Kidney capillary endothelial cell (primary cell): Measurements from ENCODE around the gene DTX1.

Experiments used
- DNase-seq: peaks from one replicate; pipeline ENCODE4 v3.0.0-alpha.2; 2018; ENCODE audit warnings: low spot score

The DTX1 gene

DNA sequence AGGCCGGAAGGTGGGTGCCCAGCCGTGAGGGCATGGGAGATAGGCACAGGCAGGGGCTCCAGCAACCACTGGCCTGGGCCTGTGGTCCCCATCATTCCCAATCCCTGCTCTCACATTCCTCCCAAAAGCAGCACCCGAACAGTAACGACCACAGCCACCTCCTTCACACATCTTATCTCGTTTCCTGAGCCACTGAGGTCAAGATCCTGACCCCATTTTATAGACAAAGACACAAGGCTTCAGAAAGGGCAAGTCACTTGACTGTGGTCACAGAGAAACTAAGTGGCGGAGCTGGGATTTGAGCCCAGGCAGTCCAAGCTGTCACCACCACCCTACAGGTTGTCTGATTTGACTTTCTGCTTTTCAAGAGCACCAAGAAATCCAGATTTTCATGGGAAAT is 38.9 kb downstream of the DTX1 start:
- no peak for DNase-seq

DNA sequence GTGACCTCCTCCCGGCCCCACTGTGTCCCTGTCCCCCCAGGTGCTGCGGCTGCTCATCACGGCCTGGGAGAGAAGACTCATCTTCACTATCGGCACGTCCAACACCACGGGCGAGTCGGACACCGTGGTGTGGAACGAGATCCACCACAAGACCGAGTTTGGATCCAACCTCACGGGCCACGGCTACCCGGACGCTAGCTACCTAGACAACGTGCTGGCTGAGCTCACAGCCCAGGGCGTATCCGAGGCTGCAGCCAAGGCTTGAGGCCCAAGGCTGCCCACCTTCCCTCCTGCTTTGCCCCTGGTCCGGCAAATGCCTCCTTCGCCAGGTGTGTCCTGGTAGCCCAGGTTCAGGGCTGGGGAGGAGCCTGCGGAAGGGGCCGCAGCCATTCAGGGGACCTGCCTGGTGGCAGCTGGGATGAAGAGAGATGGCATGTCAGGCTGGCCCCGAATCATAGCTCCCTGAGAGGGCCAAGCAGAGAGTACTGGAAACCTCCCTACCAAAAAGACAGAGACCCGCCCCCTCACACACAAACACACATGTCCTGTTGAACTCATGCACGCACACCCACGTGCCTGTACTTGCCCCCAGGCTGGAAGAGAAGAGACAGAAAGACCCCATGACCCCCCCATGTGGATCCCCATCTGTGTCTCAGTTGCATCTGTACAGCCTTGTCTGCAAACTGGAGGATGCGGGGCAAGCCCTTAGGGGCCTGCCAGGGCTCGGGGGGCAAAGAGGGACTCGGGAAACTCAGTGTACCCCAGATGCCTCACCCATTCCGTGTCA is 40.3 kb downstream of the DTX1 start:
- no peak for DNase-seq

DNA sequence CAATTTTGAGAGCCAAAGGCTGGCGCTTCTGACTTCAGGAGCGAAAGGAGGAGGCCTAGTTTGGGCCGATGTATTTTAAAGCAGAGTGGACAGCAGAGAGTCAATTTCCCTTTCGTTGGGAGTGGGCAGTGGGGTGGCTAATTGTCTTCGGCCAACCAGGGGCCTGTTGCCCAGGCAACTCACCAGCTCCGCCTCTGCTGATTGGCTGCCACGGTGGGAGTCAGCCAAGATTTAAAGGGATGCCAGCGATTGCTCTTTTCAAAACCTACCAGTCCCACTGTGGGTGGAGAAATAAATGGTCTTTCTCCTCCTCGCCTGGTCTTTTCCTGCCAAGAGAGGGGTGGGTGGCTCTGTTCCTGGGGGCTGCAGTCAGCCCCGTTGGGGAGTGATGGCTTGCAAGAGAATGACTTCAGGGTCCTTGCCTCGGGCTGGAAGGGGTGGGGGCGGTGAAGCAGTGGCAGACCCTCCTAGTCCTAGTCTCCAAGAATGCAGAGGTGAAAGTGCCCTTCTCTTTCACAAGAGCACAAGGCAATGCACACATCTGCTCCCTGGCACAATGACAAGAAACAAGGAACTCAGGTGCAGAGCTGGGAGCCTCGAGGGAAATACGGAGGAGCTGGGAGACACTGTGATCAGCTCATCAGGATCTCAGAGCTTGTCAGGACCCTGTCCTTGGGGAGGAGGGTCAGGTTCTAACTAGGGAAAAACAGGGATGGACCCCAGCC is 41.3 kb downstream of the DTX1 start:
- DNase-seq = no peak

DNA sequence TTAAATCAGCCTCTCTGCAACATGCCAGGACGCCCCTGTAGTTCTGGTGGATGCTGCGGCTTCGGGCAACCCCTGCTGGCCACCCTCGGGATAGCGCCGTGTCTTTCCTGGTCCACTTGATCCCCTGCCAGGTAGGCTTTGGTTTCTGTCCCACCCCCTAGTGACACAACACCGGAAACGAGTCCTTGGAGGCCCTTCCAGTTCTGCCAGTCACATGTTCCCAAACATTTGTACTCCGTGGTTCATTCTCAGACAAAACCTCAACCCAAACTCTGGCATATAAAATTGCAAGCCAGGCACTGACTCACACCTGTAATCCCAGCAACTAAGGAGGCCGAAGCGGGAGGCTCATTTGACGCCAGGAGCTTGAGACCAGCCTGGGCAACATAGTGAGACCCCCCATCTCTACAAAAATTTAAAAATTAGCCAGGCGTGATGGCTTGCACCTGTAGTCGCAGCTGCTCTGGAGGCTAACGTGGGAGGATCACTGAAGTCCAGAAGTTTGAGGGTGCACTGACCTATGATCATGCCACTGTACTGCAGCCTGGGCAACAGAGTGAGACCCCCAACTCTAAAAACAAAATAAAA is 42.0 kb downstream of the DTX1 start:
- peak; percentile 38 for DNase-seq

DNA sequence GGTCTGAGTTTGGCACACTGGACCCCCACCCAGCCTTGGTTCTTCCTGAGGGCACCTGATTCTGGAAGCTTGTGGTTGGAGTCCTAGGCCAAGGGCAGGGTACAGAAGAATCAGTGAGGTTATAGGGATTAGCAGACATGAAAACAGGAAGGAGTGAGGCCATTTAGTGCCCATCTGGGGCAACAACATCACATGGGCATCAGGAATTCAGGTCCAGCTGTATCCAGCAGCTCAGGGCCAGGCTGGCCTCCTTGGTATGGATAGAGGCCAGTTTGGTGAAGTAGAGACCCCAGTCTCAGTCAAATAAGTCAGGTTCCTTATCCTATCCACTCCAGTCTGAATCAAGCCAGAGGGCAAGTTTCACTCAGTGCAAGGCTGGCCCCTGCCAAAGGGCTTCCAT is 42.8 kb downstream of the DTX1 start:
- no peak for DNase-seq

DNA sequence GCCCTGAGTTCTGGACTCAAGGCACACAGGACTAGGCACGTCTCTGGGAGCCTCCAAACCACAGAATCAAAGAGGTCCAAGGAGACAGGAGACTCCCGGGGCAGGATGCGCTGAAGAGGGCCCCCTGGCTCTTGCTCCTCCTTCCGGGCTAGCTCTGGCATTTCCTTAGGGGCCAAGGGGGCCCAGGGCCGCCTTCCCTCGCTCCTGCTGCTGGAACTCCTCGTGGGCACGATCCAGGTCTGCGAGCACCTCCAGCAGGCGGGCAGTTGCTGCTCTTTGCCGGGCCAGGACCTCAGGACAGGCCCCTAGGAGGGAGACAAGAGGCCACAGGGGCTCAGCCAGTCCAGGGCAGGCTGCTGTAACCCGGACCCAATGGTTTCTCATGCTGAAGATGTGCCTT is 43.2 kb downstream of the DTX1 start:
- DNase-seq = no peak

DNA sequence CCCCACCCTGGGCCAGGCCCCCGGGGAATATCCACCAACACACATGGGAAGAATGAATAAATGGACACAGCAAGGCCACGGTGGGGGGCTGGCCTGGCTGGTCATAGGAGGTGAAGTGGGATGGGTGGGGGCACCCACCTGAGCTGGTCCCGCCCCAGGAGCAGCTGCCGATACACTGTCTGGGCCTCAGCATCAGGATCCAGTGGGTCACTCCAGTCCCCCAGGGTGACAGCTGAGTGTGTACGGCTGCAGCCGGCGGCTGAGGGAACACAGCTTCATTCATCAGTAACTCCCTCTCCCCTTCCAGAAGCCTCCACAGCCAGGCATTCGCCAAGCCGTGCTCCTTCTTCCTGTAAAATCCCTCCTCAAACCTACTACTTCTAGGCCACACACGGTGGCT is 45.2 kb downstream of the DTX1 start:
- no peak for DNase-seq

DNA sequence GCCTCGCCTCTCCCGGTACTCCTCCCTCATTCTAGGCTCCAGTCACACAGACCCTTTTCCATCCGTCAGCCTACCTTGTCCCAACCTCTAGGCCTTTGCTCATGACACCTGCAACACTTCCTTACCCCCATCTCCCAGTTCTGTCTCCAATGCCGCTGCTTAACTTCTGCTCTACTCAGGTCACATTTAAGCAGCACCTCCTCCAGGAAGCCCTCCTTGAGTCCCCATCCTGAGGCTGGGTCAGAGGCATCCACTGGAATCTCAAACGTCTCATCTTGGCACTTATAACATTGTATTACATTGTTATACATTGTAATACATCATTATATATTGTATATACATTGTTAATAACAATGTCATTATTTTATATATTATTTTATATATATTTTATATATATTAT is 46.3 kb downstream of the DTX1 start:
- DNase-seq = no peak

DNA sequence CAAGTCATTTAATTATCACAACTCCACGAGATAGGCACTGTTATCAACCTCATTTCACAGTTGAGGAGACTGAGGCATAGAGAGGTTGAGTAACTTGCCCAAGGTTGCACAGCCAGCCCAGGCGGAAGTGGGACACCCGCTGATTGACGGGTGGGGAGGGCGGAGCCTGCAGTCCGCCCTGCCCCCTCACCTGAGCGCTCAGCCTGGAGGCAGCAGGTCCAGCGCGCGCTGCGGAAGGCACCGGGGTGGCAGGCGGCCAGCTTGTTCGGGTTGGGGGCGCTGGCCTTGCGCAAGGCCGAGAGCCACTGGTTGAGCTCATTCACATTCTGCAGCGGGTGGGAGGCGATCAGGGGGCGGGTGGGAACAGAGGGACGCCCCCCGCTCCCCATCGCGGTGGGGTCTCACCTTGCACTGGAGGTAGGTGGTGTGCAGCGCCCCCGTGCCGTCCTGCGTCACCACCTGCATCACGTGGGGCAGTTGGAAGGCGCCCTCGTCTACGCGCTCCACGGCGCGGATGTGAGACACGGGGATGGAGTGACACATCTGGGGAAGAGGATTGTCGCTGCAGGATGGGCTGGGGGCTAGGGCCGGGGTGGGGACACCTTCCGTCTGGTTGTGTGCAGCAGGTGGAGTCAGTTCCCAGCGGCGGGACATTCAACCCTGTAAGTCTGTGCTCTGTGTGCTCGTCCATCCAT is 47.4 kb downstream of the DTX1 start:
- no peak for DNase-seq

DNA sequence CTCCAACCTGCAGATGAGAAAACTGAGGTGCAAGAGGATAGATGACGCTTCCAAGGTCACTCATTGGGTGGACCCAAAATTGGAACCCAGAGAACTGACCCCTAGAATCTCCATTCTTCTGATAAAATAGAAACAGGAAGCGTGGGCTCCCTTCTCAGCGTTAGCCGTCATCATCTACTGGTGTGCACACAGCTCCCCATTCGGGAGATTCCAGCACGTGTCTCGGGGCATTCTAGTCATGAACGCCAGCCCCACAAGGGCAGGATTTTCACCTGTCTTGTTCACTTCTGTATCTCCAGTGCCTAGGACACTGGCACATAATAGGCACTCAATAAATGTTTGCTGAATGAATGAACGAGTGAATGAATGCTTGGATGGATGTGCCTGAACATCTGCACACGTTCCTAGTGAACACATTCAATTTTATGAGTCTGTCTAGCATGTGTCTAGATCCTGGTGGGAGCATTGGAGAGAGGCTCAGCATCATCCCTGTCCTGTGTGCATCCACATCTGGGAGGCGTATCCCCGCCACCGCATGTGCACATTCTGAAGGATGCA is 48.5 kb downstream of the DTX1 start:
- no peak for DNase-seq

DNA sequence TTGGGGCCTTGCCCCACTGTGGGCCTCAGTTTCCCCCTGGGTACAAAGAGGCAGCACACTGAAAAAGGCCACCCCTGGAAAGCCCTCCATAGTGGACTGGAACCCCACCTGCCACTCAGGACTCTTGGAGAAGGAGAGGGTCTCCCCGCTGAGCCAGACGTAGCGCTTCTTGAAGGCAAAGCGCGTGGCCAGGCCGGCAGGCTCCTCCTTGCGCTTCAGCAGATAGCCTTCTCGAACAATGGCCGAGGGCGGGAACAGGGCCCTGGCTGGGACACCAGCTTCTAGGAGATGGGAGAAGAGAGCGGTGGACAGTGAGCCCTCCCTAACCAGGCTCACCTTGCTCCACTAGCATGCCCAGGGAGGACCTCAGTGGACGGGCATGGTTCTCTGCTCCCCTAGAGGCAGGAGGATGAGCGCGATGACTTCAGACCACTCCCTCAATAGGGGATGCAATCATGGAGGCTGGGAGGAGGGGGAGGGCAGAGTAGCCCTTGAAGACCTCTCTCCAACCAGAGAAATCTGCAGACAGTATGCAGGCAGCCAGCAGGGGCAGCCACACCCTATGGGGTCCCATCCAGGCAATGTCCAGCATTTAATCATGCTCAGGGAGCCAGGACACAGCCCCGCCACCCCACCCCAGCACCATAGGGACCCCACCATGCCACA is 49.2 kb downstream of the DTX1 start:
- DNase-seq = no peak

DNA sequence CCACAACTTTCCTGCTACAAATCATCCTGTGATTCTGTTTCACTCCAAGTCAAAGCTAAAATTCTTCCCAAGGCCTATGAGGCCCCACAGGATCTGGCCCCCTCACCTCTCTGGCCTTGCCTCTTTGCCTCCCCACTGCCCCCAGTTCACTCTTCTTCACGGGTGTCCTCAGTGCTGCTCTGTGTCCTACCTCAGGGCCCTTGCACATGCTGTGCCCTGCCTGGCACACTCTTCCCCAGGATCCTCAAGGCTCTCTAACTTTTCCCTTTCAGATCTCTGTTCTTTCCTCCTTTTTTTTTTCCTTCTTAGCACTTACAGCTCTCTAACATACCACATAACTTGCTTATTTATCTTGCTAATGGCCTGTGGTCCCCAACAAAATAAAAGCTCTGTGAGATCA is 49.8 kb downstream of the DTX1 start:
- DNase-seq = no peak

DNA sequence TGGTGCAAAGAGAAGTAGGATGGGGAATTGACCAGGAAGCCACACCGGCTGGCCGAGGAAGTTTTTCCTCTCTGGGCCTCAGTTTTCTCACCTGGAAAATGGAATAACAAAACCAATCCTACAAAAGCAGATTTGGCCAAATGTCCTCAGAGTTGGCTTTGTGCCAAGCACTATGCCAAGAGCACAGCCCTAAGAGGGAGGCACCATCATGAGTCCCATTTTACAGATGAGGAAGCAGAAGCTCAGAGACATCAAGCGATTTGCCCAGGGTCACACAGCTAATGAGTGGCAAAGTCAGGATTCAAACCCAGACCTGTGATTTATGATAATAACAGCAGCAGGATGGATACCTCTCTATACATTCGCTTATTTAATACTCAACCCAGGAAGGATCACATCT is 51.8 kb downstream of the DTX1 start:
- DNase-seq = no peak

DNA sequence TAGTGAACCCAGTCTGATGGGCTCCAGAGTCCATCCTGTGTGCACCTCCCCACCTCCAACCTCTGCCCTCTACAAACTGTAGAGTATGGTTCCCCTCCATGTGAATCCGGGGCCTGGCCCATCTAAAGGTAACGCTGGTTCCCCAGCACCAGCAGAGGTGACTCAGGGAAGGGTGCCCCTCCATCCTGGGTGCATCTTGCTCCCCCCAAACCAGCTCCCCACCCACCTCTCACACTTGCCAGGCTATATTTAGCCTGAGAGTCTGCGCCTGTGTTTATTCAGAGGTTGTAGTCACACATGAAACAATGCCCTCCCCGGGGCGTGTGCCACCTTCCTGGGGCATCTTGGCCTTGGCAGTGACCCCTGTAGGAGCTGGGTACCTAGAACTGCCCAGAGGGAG is 52.8 kb downstream of the DTX1 start:
- no peak for DNase-seq

DNA sequence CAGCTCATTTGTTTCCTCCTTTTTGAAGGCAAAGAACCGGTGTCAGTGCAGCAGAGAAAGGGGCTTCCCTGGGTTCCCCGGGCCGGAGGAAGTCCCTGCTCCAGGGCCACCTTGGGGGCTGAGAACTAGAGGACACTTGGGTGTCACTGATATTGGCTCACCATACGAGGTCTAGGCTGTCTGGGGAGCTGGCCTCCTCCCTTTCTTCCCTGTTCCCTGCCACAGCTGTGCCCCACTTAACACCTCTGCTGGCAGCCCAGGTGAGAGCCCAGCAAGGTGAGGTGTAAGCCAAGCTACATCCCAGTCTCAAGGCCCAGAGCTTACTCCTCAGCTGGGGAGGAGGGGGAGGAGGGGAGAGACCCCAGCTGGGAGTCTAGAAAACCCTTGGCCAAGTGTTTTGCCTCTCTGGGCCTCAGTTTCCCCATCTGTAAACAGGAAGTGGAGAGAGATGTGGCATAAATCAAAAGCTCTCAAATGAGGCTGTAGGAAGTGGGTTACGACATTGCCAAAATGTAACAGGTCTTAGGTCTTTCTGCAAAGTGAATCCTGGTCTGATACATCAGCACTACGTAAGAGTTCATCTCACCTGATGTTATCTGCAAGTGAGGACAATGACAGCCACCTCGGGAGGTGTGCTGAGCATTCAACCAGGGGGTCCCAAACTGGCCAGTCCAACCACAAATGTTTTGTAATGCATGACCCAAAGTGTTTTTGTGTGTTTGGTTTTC is 53.5 kb downstream of the DTX1 start:
- no peak for DNase-seq

DNA sequence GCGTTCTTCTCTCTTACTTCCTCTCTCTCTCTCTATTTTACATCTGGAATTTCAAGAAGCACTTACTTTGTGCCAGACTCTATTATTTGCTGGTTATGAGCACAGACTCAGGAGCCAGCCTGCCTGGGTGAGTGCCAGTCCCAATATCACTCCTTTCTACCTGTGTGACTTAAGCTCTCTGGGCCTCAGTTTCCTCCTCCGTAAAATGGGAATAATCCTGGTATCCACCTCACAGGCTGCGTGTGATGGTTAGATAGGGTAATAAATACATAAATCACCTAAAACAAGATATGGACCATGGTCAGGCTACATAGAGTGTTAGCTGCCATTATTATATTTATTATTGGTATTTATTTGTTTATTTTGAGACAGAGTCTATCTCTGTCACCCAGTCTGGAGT is 54.7 kb downstream of the DTX1 start:
- DNase-seq = no peak

DNA sequence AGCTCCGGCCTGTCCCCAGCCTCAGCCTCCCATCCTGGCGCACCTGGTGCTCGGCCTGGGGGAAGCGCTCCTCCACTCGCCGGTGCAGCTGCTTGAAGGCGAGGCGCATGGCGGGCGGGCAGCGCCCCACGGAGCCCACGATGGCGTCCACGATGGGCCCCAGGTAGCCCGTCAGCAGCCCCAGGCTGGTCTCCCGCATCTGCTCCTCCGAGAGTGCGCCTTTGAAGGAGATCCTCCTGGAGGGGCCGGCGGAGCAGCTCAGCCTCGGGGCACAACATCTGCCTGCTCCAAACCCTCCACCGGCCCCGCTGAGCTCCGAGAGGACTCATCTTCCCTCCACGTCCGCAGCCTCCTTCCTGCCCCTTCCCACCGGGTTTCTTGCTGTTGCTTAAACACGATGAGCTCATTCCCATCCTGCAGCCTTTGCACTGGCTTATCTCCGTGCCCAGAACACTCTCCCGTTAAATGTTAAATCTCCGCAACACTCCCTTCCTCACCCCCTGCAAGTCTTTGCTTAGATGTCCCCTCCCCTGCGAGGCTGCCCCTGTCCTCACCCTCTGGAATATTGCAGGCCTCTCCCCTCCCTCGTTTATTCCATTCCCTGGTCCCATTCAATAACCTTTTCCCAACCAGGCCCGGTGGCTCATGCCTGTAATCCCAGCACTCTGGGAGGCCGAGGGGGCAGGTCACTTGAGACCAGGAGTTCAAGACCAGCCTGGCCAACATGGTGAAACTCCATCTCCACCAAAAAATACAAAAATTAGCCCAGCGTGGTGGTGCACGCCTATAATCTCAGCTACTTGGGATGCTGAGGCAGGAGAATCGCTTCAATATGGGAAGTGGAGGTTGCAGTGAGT is 55.7 kb downstream of the DTX1 start:
- no peak for DNase-seq

DNA sequence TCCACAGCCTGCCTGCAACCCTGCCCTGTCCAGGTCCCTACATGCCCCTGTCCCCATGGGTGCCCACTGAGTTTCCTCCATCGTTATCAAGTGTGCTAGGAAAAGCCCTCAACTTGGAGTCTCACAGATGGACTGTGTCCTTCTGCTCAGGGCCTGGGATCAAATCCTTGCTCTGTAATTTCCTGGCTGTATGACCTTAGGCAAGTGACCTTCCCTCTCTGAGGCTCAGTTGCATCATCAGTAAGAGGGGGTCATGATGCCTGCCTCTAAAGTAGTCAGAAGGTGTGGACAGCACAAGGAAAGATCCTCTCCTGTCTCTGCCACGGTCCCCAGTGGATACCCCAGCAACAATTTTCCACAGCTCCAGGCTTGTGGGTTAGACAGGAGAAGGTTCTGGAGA is 56.9 kb downstream of the DTX1 start:
- DNase-seq = no peak

DNA sequence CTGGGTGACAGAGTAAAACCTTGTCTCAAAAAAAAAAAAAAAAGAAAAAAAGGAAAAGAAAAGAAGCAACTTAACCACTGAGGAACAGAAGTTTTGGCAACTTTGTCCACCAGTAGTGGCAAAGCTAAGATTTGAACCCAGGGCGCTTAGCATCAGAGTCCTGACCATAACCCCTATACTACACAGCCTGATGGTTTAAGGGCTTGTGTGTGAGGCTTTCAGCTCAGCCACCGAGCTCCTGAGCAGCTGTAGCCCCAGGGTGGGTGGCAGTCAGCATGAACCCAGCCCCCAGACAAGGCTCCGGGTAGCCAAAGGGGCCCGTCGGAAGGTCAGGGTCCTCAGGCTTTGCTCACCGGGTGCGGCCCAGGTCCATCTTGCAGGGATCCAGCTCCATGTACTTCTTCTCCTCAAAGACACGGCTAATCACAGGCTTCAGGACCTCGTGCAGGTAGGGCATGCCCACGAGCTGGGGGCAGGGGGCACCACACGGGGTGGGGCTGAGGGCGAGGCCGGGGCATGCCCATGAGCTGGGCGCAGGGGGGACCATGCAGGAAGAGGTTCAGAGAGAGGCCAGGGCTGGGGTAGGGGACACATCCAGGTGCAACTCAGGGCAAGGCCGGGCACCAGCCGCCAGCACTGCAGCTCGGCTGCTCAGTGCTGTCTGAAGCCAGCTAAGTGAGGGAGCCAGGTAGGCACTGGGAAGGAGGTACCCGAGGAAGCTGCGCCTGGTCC is 58.1 kb downstream of the DTX1 start:
- no peak for DNase-seq
